HEK293 (cell line): Measurements from ENCODE around the gene SAMD4A.
A peak's percentile ranks its signal among the peaks of the same experiment; 100 is the strongest.

ENCODE experiments used
- GFI1B ChIP-seq: fragments of 450-650 bp; formaldehyde crosslinking; IDR thresholded peaks from 2 replicates; pipeline ENCODE4 v1.5.1; 2016; ENCODE audit warnings: missing biosample characterization, missing genetic modification characterization
- GLI2 ChIP-seq: fragments of 450-650 bp; formaldehyde crosslinking; IDR thresholded peaks from 2 replicates; pipeline ENCODE4; 2017; ENCODE audit warnings: missing biosample characterization, missing genetic modification characterization, low read depth, borderline replicate concordance
- KLF16 ChIP-seq: fragments of 450-650 bp; formaldehyde crosslinking; IDR thresholded peaks from 2 replicates; pipeline ENCODE4 v1.5.1; 2017; ENCODE audit warnings: missing biosample characterization, missing genetic modification characterization
- MZF1 ChIP-seq: fragments of 450-650 bp; formaldehyde crosslinking; IDR thresholded peaks from 2 replicates; pipeline ENCODE4 v1.5.1; 2017; ENCODE audit warnings: missing biosample characterization, missing genetic modification characterization, borderline replicate concordance
- PBX3 ChIP-seq: sonication (generic); formaldehyde crosslinking; IDR thresholded peaks from 2 replicates; pipeline ENCODE4 v1.8.1; 2022; ENCODE audit warnings: mild to moderate bottlenecking, moderate library complexity, missing genetic modification reagents
- SCRT1 ChIP-seq: fragments of 450-650 bp; formaldehyde crosslinking; IDR thresholded peaks from 2 replicates; pipeline ENCODE4 v1.5.1; 2016; ENCODE audit warnings: missing biosample characterization, missing genetic modification characterization, borderline replicate concordance
- ZBTB20 ChIP-seq: fragments of 450-650 bp; formaldehyde crosslinking; IDR thresholded peaks from 2 replicates; pipeline ENCODE4 v1.5.1; 2016; ENCODE audit warnings: missing biosample characterization, missing genetic modification characterization
- ZBTB49 ChIP-seq: fragments of 450-650 bp; formaldehyde crosslinking; IDR thresholded peaks from 2 replicates; pipeline ENCODE4 v1.5.1; 2016; ENCODE audit warnings: missing biosample characterization, missing genetic modification characterization, low read depth
- ZNF16 ChIP-seq: fragments of 450-650 bp; formaldehyde crosslinking; IDR thresholded peaks from 2 replicates; pipeline ENCODE4 v1.5.1; 2016; ENCODE audit warnings: low read depth, missing biosample characterization, missing genetic modification characterization
- ZNF2 ChIP-seq: fragments of 450-650 bp; formaldehyde crosslinking; IDR thresholded peaks from 2 replicates; pipeline ENCODE4 v1.5.1; 2016; ENCODE audit warnings: missing biosample characterization, missing genetic modification characterization
- ZNF248 ChIP-seq: fragments of 450-650 bp; formaldehyde crosslinking; IDR thresholded peaks from 2 replicates; pipeline ENCODE4 v1.5.1; 2017; ENCODE audit warnings: missing biosample characterization, missing genetic modification characterization
- ZNF280D ChIP-seq: fragments of 450-650 bp; formaldehyde crosslinking; IDR thresholded peaks from 2 replicates; pipeline ENCODE4 v1.5.1; 2016; ENCODE audit warnings: missing biosample characterization, missing genetic modification characterization
- ZNF324 ChIP-seq: fragments of 450-650 bp; formaldehyde crosslinking; IDR thresholded peaks from 2 replicates; pipeline ENCODE4 v1.5.1; 2016; ENCODE audit warnings: missing biosample characterization, missing genetic modification characterization
- ZNF426 ChIP-seq: fragments of 450-650 bp; formaldehyde crosslinking; IDR thresholded peaks from 2 replicates; pipeline ENCODE4 v1.5.1; 2017; ENCODE audit warnings: missing biosample characterization, missing genetic modification characterization, mild to moderate bottlenecking, inconsistent platforms, moderate library complexity
- ZNF585B ChIP-seq: fragments of 450-650 bp; formaldehyde crosslinking; IDR thresholded peaks from 2 replicates; pipeline ENCODE4 v1.5.1; 2016; ENCODE audit warnings: missing biosample characterization, missing genetic modification characterization
- ZNF670 ChIP-seq: fragments of 450-650 bp; formaldehyde crosslinking; IDR thresholded peaks from 2 replicates; pipeline ENCODE4 v1.5.1; 2016; ENCODE audit warnings: missing biosample characterization, missing genetic modification characterization, low read depth
- ZNF704 ChIP-seq: fragments of 450-650 bp; formaldehyde crosslinking; IDR thresholded peaks from 2 replicates; pipeline ENCODE4 v1.5.1; 2016; ENCODE audit warnings: missing biosample characterization, missing genetic modification characterization
- ZNF776 ChIP-seq: fragments of 450-650 bp; formaldehyde crosslinking; IDR thresholded peaks from 2 replicates; pipeline ENCODE4 v1.5.0; 2017; ENCODE audit warnings: missing biosample characterization, missing genetic modification characterization, borderline replicate concordance
- ZNF830 ChIP-seq: fragments of 450-650 bp; IDR thresholded peaks from 2 replicates; pipeline ENCODE4 v1.5.0; 2018; ENCODE audit warnings: missing biosample characterization, missing genetic modification characterization, low read depth, mild to moderate bottlenecking, moderate library complexity
- ZSCAN23 ChIP-seq: fragments of 450-650 bp; formaldehyde crosslinking; IDR thresholded peaks from 2 replicates; pipeline ENCODE4 v1.5.1; 2016; ENCODE audit warnings: missing biosample characterization, missing genetic modification characterization
- ZSCAN4 ChIP-seq: fragments of 450-650 bp; formaldehyde crosslinking; IDR thresholded peaks from 2 replicates; pipeline ENCODE4 v1.5.1; 2017; ENCODE audit warnings: missing biosample characterization, missing genetic modification characterization
- TF ChIP-seq, protein P1 (sequence below): fragments of 450-650 bp; formaldehyde crosslinking; IDR thresholded peaks from 2 replicates; pipeline ENCODE4 v1.5.1; 2016; ENCODE audit warnings: missing biosample characterization, missing genetic modification characterization
- TF ChIP-seq, protein P2 (sequence below): fragments of 450-650 bp; IDR thresholded peaks from 2 replicates; pipeline ENCODE4 v1.5.1; 2018; ENCODE audit warnings: missing biosample characterization, missing genetic modification characterization
- TF ChIP-seq, protein P3 (sequence below): fragments of 450-650 bp; formaldehyde crosslinking; IDR thresholded peaks from 2 replicates; pipeline ENCODE4 v1.5.1; 2016; ENCODE audit warnings: missing biosample characterization, missing genetic modification characterization

The SAMD4A gene

GRCh38 chr14:54818201-54819133 is 251.5 kb downstream of the SAMD4A start (continued):
- TF ChIP-seq ZBTB49 (tag by site-specific recombination) = no peak
- peak; percentile 30; the same call in 1 of the 2 replicates for TF ChIP-seq SCRT1
- TF ChIP-seq ZNF426 (tag by site-specific recombination) = no peak
- TF ChIP-seq ZNF280D = no peak
- TF ChIP-seq ZBTB20 = no peak
- no peak for TF ChIP-seq ZNF704
- no peak for TF ChIP-seq ZNF776 (tag by site-specific recombination)
- no peak for TF ChIP-seq ZNF830 (tag by site-specific recombination)
- TF ChIP-seq, protein P1, sequence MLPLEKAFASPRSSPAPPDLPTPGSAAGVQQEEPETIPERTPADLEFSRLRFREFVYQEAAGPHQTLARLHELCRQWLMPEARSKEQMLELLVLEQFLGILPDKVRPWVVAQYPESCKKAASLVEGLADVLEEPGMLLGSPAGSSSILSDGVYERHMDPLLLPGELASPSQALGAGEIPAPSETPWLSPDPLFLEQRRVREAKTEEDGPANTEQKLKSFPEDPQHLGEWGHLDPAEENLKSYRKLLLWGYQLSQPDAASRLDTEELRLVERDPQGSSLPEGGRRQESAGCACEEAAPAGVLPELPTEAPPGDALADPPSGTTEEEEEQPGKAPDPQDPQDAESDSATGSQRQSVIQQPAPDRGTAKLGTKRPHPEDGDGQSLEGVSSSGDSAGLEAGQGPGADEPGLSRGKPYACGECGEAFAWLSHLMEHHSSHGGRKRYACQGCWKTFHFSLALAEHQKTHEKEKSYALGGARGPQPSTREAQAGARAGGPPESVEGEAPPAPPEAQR (tag by site-specific recombination) = no peak
- peak; percentile 66; the same call in 1 of the 2 replicates for TF ChIP-seq GLI2 (tag by site-specific recombination)
- TF ChIP-seq ZNF670 (tag by site-specific recombination) = no peak
- TF ChIP-seq KLF16 (tag by site-specific recombination) = no peak
- 0 out of 2 replicates have a peak, but pooled peaks have one; percentile 13 for TF ChIP-seq ZNF585B
- no peak for TF ChIP-seq ZNF248 (tag by site-specific recombination)
- no peak for TF ChIP-seq ZNF16 (tag by site-specific recombination)
- TF ChIP-seq MZF1 (tag by site-specific recombination) = no peak
- TF ChIP-seq GFI1B = peak; percentile 72; the same call in 1 of the 2 replicates
- TF ChIP-seq, protein P2, sequence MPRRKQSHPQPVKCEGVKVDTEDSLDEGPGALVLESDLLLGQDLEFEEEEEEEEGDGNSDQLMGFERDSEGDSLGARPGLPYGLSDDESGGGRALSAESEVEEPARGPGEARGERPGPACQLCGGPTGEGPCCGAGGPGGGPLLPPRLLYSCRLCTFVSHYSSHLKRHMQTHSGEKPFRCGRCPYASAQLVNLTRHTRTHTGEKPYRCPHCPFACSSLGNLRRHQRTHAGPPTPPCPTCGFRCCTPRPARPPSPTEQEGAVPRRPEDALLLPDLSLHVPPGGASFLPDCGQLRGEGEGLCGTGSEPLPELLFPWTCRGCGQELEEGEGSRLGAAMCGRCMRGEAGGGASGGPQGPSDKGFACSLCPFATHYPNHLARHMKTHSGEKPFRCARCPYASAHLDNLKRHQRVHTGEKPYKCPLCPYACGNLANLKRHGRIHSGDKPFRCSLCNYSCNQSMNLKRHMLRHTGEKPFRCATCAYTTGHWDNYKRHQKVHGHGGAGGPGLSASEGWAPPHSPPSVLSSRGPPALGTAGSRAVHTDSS = no peak
- TF ChIP-seq, protein P3, sequence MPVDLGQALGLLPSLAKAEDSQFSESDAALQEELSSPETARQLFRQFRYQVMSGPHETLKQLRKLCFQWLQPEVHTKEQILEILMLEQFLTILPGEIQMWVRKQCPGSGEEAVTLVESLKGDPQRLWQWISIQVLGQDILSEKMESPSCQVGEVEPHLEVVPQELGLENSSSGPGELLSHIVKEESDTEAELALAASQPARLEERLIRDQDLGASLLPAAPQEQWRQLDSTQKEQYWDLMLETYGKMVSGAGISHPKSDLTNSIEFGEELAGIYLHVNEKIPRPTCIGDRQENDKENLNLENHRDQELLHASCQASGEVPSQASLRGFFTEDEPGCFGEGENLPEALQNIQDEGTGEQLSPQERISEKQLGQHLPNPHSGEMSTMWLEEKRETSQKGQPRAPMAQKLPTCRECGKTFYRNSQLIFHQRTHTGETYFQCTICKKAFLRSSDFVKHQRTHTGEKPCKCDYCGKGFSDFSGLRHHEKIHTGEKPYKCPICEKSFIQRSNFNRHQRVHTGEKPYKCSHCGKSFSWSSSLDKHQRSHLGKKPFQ = peak; percentile 58
- TF ChIP-seq ZSCAN23 (tag by site-specific recombination) = 0 out of 2 replicates have a peak, but pooled peaks have one; percentile 40
- no peak for TF ChIP-seq ZNF324
- no peak for TF ChIP-seq PBX3 (CRISPR knock-in tag)
- no peak for TF ChIP-seq ZNF2 (tag by site-specific recombination)
- no peak for TF ChIP-seq ZSCAN4 (tag by site-specific recombination)
